HG03469 (cell line): ENCODE results near the gene KIRREL1.

ENCODE experiments used
- ATAC-seq: cut with Tn5 transposase; IDR thresholded peaks from one replicate; pipeline ENCODE4 v1.9.1; 2021; ENCODE audit warnings: mild to moderate bottlenecking, moderate library complexity, moderate number of reproducible peaks; ENCODE audit not compliant: unreplicated experiment

Gene KIRREL1

GRCh38 chr1:157993147-157993917, at the start of gene KIRREL1:
Gene KIRREL1, plus strand, starts transcription at chr1:157993645. Its CDS starts 32 bp downstream, at chr1:157993677.
- ATAC-seq: no peak

DNA sequence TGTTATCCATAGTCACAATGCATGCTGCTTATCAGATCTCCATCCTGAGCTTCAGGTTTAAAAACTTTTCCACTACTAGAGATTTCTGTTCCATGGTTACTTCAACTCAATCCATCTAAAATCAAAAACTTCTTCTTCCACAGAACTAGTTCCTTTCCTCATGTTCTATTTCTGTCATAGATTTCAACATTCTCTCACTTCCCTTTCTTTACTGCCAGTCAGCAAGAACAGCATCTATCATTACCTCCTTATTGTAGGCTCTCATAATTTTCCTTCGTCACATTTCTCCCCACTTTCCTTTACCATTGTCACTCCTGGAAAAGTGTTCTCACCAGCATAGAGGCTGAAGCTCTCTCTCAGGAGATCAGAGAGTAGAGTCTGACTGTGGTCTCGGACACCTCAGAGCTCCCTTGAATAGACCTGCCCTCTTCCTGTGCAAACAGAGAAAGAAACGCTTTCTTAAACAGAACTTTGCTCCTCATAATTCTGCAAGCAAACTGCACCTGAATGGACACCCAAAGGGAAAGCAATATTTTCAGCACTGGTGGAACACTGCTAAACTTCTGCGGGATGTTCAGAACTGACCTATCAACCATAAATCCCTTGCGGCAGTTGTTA, 48.7 kb upstream of the KIRREL1 start:
- no peak for ATAC-seq

DNA sequence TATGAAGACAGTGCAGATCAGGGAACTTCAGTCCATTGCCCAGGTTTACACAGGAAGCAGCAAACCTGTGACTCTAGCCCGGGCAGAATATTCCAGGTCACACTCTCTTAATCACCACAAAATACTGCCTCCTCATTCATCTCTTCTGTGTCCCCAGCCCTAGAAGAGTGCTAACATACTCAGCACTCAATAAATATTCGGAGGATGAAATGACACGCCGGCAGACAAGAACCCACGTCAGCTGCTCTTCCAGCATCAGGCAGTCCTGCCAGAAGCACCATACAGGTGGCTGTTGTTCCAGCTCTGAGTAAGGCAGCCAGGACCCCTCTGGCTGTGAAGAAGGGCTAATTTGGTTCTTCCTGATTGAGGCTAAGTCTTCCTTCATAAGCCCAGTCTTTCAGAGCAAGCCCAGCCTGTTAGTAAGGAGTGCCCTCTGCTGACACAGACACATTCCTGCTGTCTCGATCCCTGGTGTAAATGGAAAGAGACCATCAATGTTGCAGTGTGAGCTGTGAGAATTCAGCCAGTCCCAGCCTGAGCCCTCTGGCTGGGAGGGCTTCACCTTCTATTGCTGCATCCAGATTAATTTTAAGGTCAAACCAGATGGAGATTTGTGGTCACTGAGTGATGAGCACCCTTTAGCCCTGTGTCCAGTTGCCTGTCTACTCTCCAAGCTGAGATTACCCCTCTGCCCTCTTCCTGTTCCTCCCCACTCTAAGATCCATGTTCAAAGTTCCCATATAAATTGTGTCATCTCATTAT, 45.0 kb upstream of the KIRREL1 start:
- no peak for ATAC-seq

DNA sequence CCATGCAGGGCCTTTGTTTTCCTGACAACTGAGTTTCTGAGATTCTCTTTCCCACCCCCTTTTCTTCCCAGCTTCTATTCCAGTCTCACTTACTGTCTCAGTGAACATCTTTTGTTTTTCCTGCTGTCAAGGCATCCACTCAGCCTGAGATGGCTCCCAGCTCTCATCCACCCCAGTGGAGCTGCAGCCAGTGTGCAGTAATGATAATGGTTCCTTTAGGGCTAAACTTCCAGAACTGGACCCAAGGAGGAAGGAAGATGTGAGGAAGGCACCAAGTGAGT, 44.4 kb upstream of the KIRREL1 start:
- ATAC-seq: no peak

- no peak for ATAC-seq
These were observed 42.2 kb upstream of the KIRREL1 start for GRCh38 chr1:157951230-157951629.

GRCh38 chr1:157952601-157953000, 40.8 kb upstream of the KIRREL1 start:
- no peak for ATAC-seq

DNA sequence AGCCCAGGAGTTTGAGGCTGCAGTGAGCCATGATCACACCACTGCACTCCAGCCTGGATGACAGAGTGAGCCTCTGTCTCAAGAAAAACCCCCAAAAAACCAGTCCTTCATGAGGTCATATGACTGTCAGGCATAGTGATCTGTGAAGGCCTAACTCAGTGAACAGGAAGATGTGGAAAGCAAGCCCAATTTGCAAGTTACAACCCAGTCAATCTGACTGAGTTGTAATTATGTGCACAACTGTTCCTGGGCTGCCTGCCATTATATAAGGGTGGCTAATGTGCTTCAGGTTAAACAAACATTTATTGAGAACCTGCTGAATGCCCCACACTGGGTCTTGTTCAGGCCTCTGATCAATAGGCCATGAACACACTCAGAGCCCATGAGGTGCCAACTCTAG, 38.2 kb upstream of the KIRREL1 start:
- no peak for ATAC-seq

DNA sequence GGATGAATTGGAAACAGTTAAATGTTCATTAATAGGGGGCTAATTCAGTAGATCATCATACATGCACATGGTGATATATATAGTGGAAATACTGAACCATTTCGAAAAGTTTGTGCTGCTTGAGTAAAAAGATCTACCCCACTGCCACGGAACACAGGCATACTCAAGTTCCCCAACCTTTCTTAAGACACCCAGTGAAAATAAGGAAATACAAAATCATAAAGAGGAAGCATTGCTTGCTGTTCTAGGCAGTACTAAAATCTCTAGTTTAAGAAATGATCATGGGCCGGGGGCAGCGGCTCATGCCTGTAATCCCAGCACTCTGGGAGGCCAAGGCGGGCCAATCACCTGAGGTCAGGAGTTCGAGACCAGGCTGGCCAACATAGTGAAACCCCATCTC, 37.6 kb upstream of the KIRREL1 start:
- ATAC-seq: no peak

DNA sequence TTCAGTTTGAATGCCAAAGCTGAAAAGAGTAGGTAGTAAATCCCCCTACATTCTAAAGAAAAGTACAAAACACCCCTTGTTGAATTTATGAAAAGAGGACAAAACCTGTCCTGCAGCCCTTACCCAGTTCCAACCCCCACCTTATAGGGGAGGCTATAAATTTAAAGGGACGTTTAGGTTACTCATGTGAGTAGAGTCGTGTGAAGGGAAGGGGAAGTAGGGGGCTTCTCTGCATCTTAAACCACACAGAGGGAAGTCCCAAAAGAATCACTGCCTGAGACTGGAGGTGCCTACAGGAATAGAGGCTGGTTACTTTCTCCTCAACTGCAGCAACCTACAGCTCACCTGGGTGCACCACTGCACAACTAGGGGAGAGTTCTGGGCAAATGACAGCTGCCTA, 36.7 kb upstream of the KIRREL1 start:
- ATAC-seq: no peak

DNA sequence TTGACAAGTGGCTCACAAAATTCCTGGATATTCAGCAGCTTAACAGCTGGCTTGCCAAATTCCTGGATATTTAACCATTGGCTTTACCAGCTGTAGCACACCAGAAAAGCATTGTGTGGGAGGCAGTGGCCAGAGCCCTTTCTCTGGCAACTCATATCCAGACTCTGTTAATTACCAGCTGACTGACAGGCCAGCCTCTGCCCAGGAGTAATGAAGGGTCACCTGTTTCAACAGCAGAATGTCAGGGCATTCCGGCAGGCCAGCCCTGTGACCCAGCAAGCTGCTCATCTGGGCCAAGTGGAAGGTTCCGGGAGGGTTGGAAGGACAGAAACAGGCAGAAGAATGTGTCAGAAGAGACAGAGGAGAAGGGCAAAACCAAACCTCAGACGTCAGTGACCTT, 35.2 kb upstream of the KIRREL1 start:
- ATAC-seq: no peak

DNA sequence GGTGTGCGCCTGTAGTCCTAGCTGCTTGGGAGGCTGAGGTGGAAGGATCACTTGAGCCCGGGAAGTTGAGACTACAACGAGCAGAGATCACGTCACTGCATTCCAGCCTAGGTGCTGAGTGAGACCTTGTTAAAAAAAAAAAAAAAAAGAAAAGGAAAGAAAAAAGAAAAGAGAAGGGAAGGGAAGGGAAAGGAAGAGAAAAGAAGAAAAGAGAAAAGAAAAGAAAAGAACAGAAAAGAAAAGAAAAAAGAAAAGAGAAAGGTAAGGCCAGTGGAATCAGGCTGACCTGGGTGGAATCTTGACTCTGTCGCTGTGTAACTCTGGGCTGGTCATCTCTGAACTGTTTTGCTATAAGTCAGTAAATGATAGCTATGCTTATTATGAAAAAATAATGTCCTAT, 33.7 kb upstream of the KIRREL1 start:
- ATAC-seq: no peak

GRCh38 chr1:157960773-157961172, 32.7 kb upstream of the KIRREL1 start:
- no peak for ATAC-seq

- no peak for ATAC-seq
These were observed 31.4 kb upstream of the KIRREL1 start for GRCh38 chr1:157961805-157962762.

DNA sequence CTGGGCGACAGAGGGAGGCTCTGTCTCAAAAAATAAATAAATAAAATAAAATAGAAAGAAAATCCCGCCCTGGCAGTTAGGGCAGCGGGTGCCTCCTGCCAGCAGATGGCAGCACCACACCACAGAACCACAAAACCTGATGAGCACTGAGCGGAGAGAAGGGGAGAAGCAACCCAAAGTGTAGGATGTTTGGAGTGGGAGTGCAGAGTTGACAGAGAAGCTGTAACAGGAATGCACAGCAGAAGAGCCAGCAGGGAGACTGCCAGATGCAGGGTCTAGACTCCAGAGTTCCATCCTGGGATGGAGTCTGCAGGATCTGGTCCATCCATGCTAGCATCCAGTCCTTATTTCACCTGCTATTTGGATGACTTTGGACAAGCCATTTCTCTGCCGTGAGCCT, 29.7 kb upstream of the KIRREL1 start:
- ATAC-seq: no peak

- no peak for ATAC-seq
These were observed 27.9 kb upstream of the KIRREL1 start for GRCh38 chr1:157965584-157965983.

GRCh38 chr1:157966031-157966537, 27.4 kb upstream of the KIRREL1 start:
- no peak for ATAC-seq

DNA sequence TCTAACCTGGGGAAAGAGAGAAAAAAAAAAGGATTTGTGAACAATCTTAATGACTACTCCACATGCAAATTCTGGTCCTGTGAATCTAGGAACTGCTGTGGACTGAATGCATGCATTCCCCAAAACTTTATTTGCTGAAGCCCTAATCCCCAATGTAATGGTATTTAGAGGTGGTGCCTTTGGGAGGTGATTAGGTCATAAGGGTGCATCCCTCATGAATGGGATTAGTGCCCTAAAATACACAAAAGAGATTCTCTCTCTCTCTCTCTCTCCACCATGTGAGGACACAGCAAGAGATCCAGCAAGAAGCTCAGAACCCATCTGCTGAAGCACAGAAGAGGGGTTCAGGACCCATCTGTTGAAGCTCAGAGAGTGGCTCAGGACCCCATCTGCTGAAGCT, 26.2 kb upstream of the KIRREL1 start:
- no peak for ATAC-seq

- no peak for ATAC-seq
These were observed 24.9 kb upstream of the KIRREL1 start for GRCh38 chr1:157968508-157968907.

DNA sequence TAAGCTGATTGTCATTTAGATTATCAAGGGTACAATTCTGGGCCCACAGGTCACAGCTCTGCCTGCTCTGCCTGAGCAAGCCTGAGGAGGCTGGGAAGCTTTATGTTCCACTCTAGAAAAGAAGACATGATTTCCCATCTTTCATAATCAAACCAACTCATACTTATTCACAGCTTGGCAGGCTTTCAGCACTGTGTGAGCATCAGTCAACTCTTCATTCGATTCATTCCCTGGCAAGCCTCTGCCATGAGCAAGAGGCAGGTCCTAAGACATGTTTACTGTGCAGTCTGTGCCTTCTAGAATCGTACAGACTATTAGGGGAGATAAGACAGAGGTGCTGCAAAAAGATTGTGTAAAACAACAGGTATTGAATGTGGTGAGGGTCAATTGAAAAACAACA, 24.5 kb upstream of the KIRREL1 start:
- ATAC-seq: no peak

- no peak for ATAC-seq
These were observed 23.6 kb upstream of the KIRREL1 start for GRCh38 chr1:157969697-157970485.
